Breast epithelium (tissue), 3 donors: Measurements from ENCODE around the gene GPR15.

Experiments used
- CTCF ChIP-seq, 3 donors: fragments of 450-650 bp; IDR thresholded peaks; one replicate each; pipeline ENCODE4 v1.5.1; 2016 to 2017; ENCODE audit warnings: antibody characterized with exemption in 3 of 3, mild to moderate bottlenecking in 3 of 3, moderate library complexity in 3 of 3
- POLR2A ChIP-seq: fragments of 450-650 bp; IDR thresholded peaks from one replicate; pipeline ENCODE4 v1.6.1; 2016; ENCODE audit warnings: antibody characterized with exemption, mild to moderate bottlenecking, moderate library complexity
- POLR2AphosphoS5 ChIP-seq, 3 donors: sonication (generic); formaldehyde crosslinking; IDR thresholded peaks; one replicate each; pipeline ENCODE4 v1.6.1; 2017; ENCODE audit warnings: antibody characterized with exemption in 3 of 3

GRCh38 chr3:98531622-98532274 lies at the start of gene GPR15:
- TF ChIP-seq CTCF (IDR thresholded peaks at IDR 0.05) (no peak), POLR2A (no peak), POLR2AphosphoS5 (IDR thresholded peaks at IDR 0.05) (no peak)
